CD14-positive monocyte (primary cell): ENCODE data around the gene TECTB. TPM values are rescaled to one million over a fixed set of nuclear protein-coding genes. Genes with fewer than 3 reads are reported as not detected.

ENCODE experiments used
- DNase-seq, 3 donors: peaks; one replicate each; pipeline ENCODE4 v3.0.0-alpha.2; 2011 to 2022
- H2AFZ ChIP-seq: 2 replicates; pipeline ENCODE4 v1.6.0; 2012; ENCODE audit warnings: mild to moderate bottlenecking, low read depth, low read length, inconsistent platforms; ENCODE audit not compliant: insufficient read depth, poor library complexity, severe bottlenecking
- H3K27ac ChIP-seq, 2 donors: 1 replicate in 1 of 2; 2 replicates in 1 of 2; pipeline ENCODE4 v1.5.1; 2012 to 2013; ENCODE audit warnings: low read length in 2 of 2, control low read depth in 1 of 2, inconsistent platforms in 1 of 2, low read depth in 1 of 2, mild to moderate bottlenecking in 1 of 2
- H3K27me3 ChIP-seq, 2 donors: one replicate each; pipeline versions ENCODE4 v1.6.0 to v1.6.1; 2011 to 2013; ENCODE audit warnings: low read length in 2 of 2; ENCODE audit not compliant: control insufficient read depth in 2 of 2, insufficient read depth in 2 of 2
- H3K36me3 ChIP-seq, 2 donors: replicated peaks in 1 of 2; 1 replicate in 1 of 2; 2 replicates in 1 of 2; pipeline versions ENCODE4 v1.5.1 to v1.6.1; 2012 to 2013; ENCODE audit warnings: low read length in 2 of 2, control low read depth in 1 of 2, inconsistent platforms in 1 of 2, mild to moderate bottlenecking in 1 of 2; ENCODE audit not compliant: insufficient read depth in 2 of 2, control insufficient read depth in 1 of 2
- H3K4me1 ChIP-seq, 2 donors: 1 replicate in 1 of 2; 2 replicates in 1 of 2; pipeline versions ENCODE4 v1.5.1 to v1.6.1; 2012 to 2013; ENCODE audit warnings: low read length in 2 of 2, control low read depth in 1 of 2, inconsistent platforms in 1 of 2, mild to moderate bottlenecking in 1 of 2, moderate library complexity in 1 of 2; ENCODE audit not compliant: insufficient read depth in 2 of 2, control insufficient read depth in 1 of 2
- H3K4me2 ChIP-seq: replicated peaks from 2 replicates; pipeline ENCODE3; 2012; ENCODE audit warnings: low read length, moderate library complexity, mild to moderate bottlenecking; ENCODE audit not compliant: poor library complexity, severe bottlenecking; ENCODE audit errors: extremely low read depth
- H3K4me3 ChIP-seq, 3 experiments: fragments of 200-600 bp in 1 of 3; sonication (generic) in 1 of 3; replicated peaks in 1 of 3; 1 replicate in 2 of 3; 2 replicates in 1 of 3; pipeline ENCODE4 v1.5.1; 2011 to 2013; ENCODE audit warnings: low read length in 3 of 3, mild to moderate bottlenecking in 3 of 3, control low read depth in 2 of 3, low read depth in 2 of 3, inconsistent platforms in 1 of 3, moderate library complexity in 1 of 3
- H3K79me2 ChIP-seq: 2 replicates; pipeline ENCODE4 v1.6.0; 2012; ENCODE audit warnings: mild to moderate bottlenecking, control low read depth, inconsistent platforms, low read length, moderate library complexity; ENCODE audit not compliant: insufficient read depth
- H3K9ac ChIP-seq: 2 replicates; pipeline ENCODE4 v1.6.0; 2017; ENCODE audit warnings: low read length, mild to moderate bottlenecking; ENCODE audit not compliant: insufficient read depth, poor library complexity, severe bottlenecking
- H3K9me3 ChIP-seq, 2 donors: replicated peaks in 1 of 2; 1 replicate in 1 of 2; 2 replicates in 1 of 2; pipeline versions ENCODE4 v1.5.1 to v1.6.1; 2012 to 2013; ENCODE audit warnings: low read length in 2 of 2, control low read depth in 1 of 2; ENCODE audit not compliant: control insufficient read depth in 1 of 2, insufficient read depth in 1 of 2
- H4K20me1 ChIP-seq: 2 replicates; pipeline ENCODE4 v1.6.0; 2012; ENCODE audit warnings: mild to moderate bottlenecking, low read length, control low read depth, moderate library complexity; ENCODE audit not compliant: insufficient read depth
- H3K27ac Mint-ChIP-seq, 7 donors: one replicate each; pipeline ENCODE4 v1.8.0; 2020; ENCODE audit warnings: mild to moderate bottlenecking in 7 of 7, mixed read lengths in 7 of 7, moderate library complexity in 6 of 7, inconsistent platforms in 2 of 7
- H3K27me3 Mint-ChIP-seq, 3 donors: one replicate each; pipeline ENCODE4 v1.8.0; 2021 to 2022; ENCODE audit warnings: low read depth in 3 of 3, mild to moderate bottlenecking in 3 of 3, mixed read lengths in 3 of 3, moderate library complexity in 3 of 3, inconsistent platforms in 1 of 3
- H3K36me3 Mint-ChIP-seq, 2 donors: one replicate each; pipeline ENCODE4 v1.8.0; 2020; ENCODE audit warnings: mixed read lengths in 2 of 2, inconsistent platforms in 1 of 2, mild to moderate bottlenecking in 1 of 2
- H3K4me1 Mint-ChIP-seq: one replicate; pipeline ENCODE4 v1.8.0; 2020; ENCODE audit warnings: mild to moderate bottlenecking, mixed read lengths
- H3K4me3 Mint-ChIP-seq, 2 donors: one replicate each; pipeline ENCODE4 v1.8.0; 2020; ENCODE audit warnings: mild to moderate bottlenecking in 2 of 2, mixed read lengths in 2 of 2, moderate library complexity in 1 of 2
- H3K9me3 Mint-ChIP-seq, 7 donors: one replicate each; pipeline ENCODE4 v1.8.0; 2020 to 2022; ENCODE audit warnings: mixed read lengths in 7 of 7, mild to moderate bottlenecking in 6 of 7, moderate library complexity in 6 of 7, inconsistent platforms in 2 of 7
- CTCF ChIP-seq: fragments of 200-600 bp; IDR thresholded peaks from one replicate; pipeline ENCODE4 v1.8.0; 2022; ENCODE audit warnings: antibody characterized with exemption, mild to moderate bottlenecking
- WGBS: methylation state at CpG from one replicate; pipeline ENCODE4 v1.1.5; 2013; ENCODE audit warnings: missing lambda C conversion rate; ENCODE audit not compliant: insufficient coverage; 5-methylcytosine and 5-hydroxymethylcytosine counted together
- intact Hi-C, 2 donors: fragments of 100-400 bp; cut with micrococcal nuclease; formaldehyde crosslinking; loops; one replicate each; pipeline versions ENCODE4 v1.15.0 to v1.15.1; 2023
- polyA plus RNA-seq, 3 donors: library from polyadenylated mRNA; depleted of rRNA in 1 of 3; unstranded in 2 of 3; stranded (reverse) in 1 of 3; fragments of 300-500 nt in 2 of 3; fragments of >200 nt in 1 of 3; fragmentation: Illumina TruSeq in 2 of 3; gene quantifications; 1 replicate in 2 of 3; 2 replicates in 1 of 3; pipeline ENCODE4 v1.2.3, GENCODE V29; 2012 to 2021

The TECTB gene
- polyA plus RNA-seq, 3 donors = not detected

- intact Hi-C loops = no loop called here
- no peak for DNase-seq
- no peaks in the 10 kb centered on the region for H3K4me1 Mint-ChIP-seq
- Histone ChIP-seq H2AFZ (no peak overlapping the region), H3K79me2 (no peaks in the 10 kb centered on the region), H3K27me3 (no peaks in the 10 kb centered on the region), H4K20me1 (no peaks in the 10 kb centered on the region), H3K4me2 (no peak overlapping the region), H3K27ac (no peak overlapping the region), H3K36me3 (no peaks in the 10 kb centered on the region), H3K9me3 (peaks cover 0 to 4% of the 10 kb centered on the region in 2 donors), H3K9ac (no peak overlapping the region), H3K4me3 (no peak overlapping the region), H3K4me1 (no peaks in the 10 kb centered on the region)
- no peak overlapping the region for H3K4me3 Mint-ChIP-seq
- TF ChIP-seq CTCF = no peak
- WGBS = 93% methylated on average over 6 of the region's 8 CpGs
- peaks cover 0 to 5% (median 3%) of the 10 kb centered on the region in 7 donors for H3K9me3 Mint-ChIP-seq
- peaks cover 0 to 9% (median 4%) of the 10 kb centered on the region in 3 donors for H3K27me3 Mint-ChIP-seq
- no peak overlapping the region for H3K27ac Mint-ChIP-seq
- no peaks in the 10 kb centered on the region for H3K36me3 Mint-ChIP-seq
Observed at GRCh38 chr10:112351146-112351545, 67.9 kb downstream of the TECTB start.

- Histone ChIP-seq H3K4me3 (no peak overlapping the region), H3K79me2 (no peaks in the 10 kb centered on the region), H4K20me1 (no peaks in the 10 kb centered on the region), H3K4me1 (no peaks in the 10 kb centered on the region), H3K27me3 (no peaks in the 10 kb centered on the region), H3K36me3 (no peaks in the 10 kb centered on the region), H3K9ac (no peak overlapping the region), H2AFZ (no peak overlapping the region), H3K4me2 (no peak overlapping the region), H3K27ac (no peak overlapping the region), H3K9me3 (peaks cover 0 to 4% of the 10 kb centered on the region in 2 donors)
- Mint-ChIP-seq H3K27me3 (peaks cover 0 to 3% (median 2%) of the 10 kb centered on the region in 3 donors), H3K4me3 (no peak overlapping the region), H3K27ac (no peak overlapping the region), H3K9me3 (peaks cover 0 to 4% (median under 1%) of the 10 kb centered on the region in 7 donors), H3K4me1 (no peaks in the 10 kb centered on the region), H3K36me3 (no peaks in the 10 kb centered on the region)
- DNase-seq = no peak
- TF ChIP-seq CTCF = no peak
- no CpG with 5 or more reads among the region's 3 CpGs for WGBS
- intact Hi-C loops = no loop called here
Observed at GRCh38 chr10:112352044-112352443, 68.8 kb downstream of the TECTB start.
